Muscle of leg (tissue), 11 donors: ENCODE data around the gene MAST3. TPM values are rescaled to one million over a fixed set of nuclear protein-coding genes. Genes with fewer than 3 reads are reported as not detected.
"Not testable (repeated sequence)": the region's sequence is repeated elsewhere in the genome, so short reads cannot be mapped to it uniquely, and the experiment has no call there.

Source experiments
- DNase-seq: peaks from one replicate; pipeline ENCODE4 v3.0.0; 2013
- H3K27ac ChIP-seq: one replicate; pipeline ENCODE4 v1.5.1; 2013; ENCODE audit warnings: mild to moderate bottlenecking, low read length, control low read depth
- H3K27me3 ChIP-seq: one replicate; pipeline ENCODE4 v1.6.1; 2013; ENCODE audit warnings: low read length; ENCODE audit not compliant: control insufficient read depth, insufficient read depth
- H3K36me3 ChIP-seq: one replicate; pipeline ENCODE4 v1.6.1; 2013; ENCODE audit warnings: low read length; ENCODE audit not compliant: control insufficient read depth, insufficient read depth
- H3K4me1 ChIP-seq: one replicate; pipeline ENCODE4 v1.6.1; 2013; ENCODE audit warnings: low read length; ENCODE audit not compliant: control insufficient read depth, insufficient read depth
- H3K4me3 ChIP-seq: one replicate; pipeline ENCODE4 v1.5.1; 2013; ENCODE audit warnings: low read length, control low read depth
- H3K9me3 ChIP-seq: replicated peaks from 2 replicates; pipeline ENCODE4 v1.6.1; 2013; ENCODE audit warnings: low read depth, low read length; ENCODE audit not compliant: control insufficient read depth
- WGBS: methylation state at CpG from one replicate; pipeline ENCODE4 v1.1.5; 2013; ENCODE audit warnings: missing lambda C conversion rate; ENCODE audit not compliant: insufficient coverage; 5-methylcytosine and 5-hydroxymethylcytosine counted together
- polyA plus RNA-seq, 8 donors: library from polyadenylated mRNA; unstranded; fragments of 120-200 nt; gene quantifications; one replicate each; pipeline versions ENCODE4 v1.2.1 to v1.2.3, GENCODE V29; 2013; ENCODE audit warnings: inconsistent platforms in 1 of 8, low replicate concordance in 1 of 8; ENCODE audit not compliant: insufficient read length in 8 of 8, insufficient read depth in 1 of 8
- total RNA-seq: library from RNA; stranded (reverse); fragments of 120-200 nt; gene quantifications from one replicate; pipeline ENCODE4 v1.2.4, GENCODE V29; 2013

The MAST3 gene
- total and polyA plus RNA-seq, 9 donors = 3.4 to 12.2 (median 7.6) TPM

GRCh38 chr19:18156841-18157464 is 59.4 kb downstream of the MAST3 start:
- peaks cover 31% of the 10 kb centered on the region for H3K36me3 ChIP-seq
- peak; percentile 94 for DNase-seq

GRCh38 chr19:18157465-18158063 is 60.0 kb downstream of the MAST3 start:
- peaks cover 37% of the 10 kb centered on the region for H3K36me3 ChIP-seq
- H3K27ac ChIP-seq = peak overlapping the region; percentile 99
- H3K4me1 ChIP-seq = peaks cover 66% of the 10 kb centered on the region
- H3K4me3 ChIP-seq = no peak overlapping the region
- H3K27me3 ChIP-seq = no peaks in the 10 kb centered on the region
- peak; percentile 89 for DNase-seq
- WGBS = 14% methylated on average over 8 of the region's 18 CpGs
- H3K9me3 ChIP-seq = no peaks in the 10 kb centered on the region

More at GRCh38 chr19:18156841-18157464, 59.4 kb downstream of the MAST3 start:
- Histone ChIP-seq H3K9me3 (no peaks in the 10 kb centered on the region), H3K4me3 (no peak overlapping the region), H3K27me3 (no peaks in the 10 kb centered on the region), H3K4me1 (peaks cover 69% of the 10 kb centered on the region), H3K27ac (peak overlapping the region; percentile 99)
- WGBS = 36% methylated on average over 22 of the region's 22 CpGs

DNA sequence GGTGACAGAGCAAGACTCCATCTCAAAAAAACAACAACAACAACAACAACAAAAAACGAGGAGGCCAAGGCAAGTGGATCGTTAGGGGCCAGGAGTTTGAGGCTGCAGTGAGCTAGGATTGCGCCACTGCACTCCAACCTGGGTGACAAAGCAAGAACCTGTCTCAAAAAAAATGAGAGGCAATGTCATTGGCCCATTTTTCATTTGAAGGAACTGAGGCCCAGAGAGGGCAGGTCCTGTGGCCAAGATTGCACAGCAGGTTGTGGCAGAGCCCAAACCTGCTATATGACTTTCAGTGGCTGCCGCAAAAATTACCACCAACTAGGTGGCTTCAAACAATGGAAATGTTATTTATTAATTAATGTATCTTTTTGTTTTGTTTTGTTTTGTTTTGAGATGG is 60.9 kb downstream of the MAST3 start:
- no peak for DNase-seq
- H3K36me3 ChIP-seq = peaks cover 46% of the 10 kb centered on the region
- no peaks in the 10 kb centered on the region for H3K9me3 ChIP-seq
- 100% methylated on average over 2 of the region's 4 CpGs for WGBS
- no peak overlapping the region for H3K4me3 ChIP-seq
- H3K27me3 ChIP-seq = no peaks in the 10 kb centered on the region
- H3K27ac ChIP-seq = peak overlapping the region; percentile 99
- H3K4me1 ChIP-seq = peaks cover 66% of the 10 kb centered on the region

DNA sequence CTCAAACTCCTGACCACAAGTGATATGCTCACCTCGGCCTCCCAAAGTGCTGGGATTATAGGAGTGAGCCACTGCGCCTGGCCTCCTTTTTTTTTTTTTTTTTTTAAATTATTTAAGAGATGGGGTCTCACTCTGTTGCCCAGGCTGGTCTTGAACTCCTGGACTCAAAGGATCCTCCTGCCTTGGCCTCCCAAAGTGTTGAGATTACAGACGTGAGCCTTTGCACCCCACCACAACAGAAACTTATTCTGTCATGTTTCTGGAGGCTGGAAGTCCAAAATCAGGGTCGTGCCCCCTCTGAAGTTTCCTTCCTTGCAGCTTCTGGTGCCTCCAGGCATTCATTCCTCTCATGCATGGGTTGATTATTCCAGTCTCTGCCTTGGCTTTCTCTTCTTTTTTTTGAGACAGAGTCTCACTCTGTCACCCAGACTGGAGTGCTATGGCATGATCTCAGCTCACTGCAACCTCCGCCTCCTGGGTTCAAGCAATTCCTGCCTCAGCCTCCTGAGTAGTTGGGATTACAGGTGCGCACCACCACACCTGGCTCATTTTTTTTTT is 61.6 kb downstream of the MAST3 start:
- not testable (repeated sequence) for H3K9me3 ChIP-seq, DNase-seq, H3K4me3 ChIP-seq, H3K27ac ChIP-seq, H3K27me3 ChIP-seq
- 80% methylated on average over 2 of the region's 6 CpGs for WGBS
- Histone ChIP-seq H3K4me1 (peaks cover 61% of the 10 kb centered on the region), H3K36me3 (peaks cover 47% of the 10 kb centered on the region)

DNA sequence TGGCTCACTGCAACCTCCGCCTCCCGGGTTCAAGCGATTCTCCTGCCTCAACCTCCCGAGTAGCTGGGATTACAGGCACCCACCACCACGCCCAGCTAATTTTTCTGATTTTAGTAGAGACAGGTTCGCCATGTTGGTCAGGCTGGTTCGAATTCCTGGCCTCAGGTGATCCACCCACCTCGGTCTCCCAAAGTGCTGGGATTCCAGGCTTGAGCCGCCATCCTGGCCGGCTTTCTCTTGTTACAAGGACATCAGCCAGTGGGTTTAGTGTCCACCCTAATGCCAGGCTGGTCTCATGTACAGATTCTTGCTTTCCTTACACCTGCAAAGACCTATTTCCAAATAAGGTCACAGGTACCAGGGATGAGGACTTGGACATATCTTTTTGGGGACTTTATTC is 62.2 kb downstream of the MAST3 start:
- no peak overlapping the region for H3K4me3 ChIP-seq
- H3K36me3 ChIP-seq = peaks cover 47% of the 10 kb centered on the region
- WGBS = 88% methylated on average over 9 of the region's 10 CpGs
- no peaks in the 10 kb centered on the region for H3K9me3 ChIP-seq
- peaks cover 55% of the 10 kb centered on the region for H3K4me1 ChIP-seq
- no peak for DNase-seq
- H3K27ac ChIP-seq = no peak overlapping the region
- no peaks in the 10 kb centered on the region for H3K27me3 ChIP-seq

DNA sequence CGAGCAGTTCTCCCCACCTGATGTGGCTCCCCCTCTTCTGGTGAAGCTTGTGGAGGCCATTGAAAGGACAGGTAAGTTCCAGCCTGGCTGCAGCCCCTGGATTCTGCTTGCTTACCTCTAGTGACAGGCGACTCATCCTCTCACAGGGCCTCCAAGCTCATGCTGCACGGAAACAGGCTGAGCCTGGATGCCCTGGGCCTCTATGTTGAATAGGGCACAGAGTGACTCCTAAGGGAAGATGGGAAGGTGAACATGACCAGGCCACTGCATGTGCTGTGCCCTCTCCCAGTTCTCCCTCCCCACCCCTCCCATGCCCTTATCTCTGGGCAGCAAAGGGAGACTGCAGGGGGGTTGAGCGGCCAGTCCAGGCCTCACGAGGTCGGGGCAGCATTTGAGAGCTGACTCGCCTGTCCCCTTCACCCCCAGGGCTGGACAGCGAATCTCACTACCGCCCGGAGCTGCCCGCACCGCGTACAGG is 63.0 kb downstream of the MAST3 start:
- WGBS = 61% methylated on average over 7 of the region's 13 CpGs
- H3K36me3 ChIP-seq = peaks cover 53% of the 10 kb centered on the region
- no peaks in the 10 kb centered on the region for H3K9me3 ChIP-seq
- no peak for DNase-seq
- peaks cover 50% of the 10 kb centered on the region for H3K4me1 ChIP-seq
- peak overlapping the region; percentile 51 for H3K27ac ChIP-seq
- H3K4me3 ChIP-seq = peak overlapping the region; percentile 19
- H3K27me3 ChIP-seq = no peaks in the 10 kb centered on the region

DNA sequence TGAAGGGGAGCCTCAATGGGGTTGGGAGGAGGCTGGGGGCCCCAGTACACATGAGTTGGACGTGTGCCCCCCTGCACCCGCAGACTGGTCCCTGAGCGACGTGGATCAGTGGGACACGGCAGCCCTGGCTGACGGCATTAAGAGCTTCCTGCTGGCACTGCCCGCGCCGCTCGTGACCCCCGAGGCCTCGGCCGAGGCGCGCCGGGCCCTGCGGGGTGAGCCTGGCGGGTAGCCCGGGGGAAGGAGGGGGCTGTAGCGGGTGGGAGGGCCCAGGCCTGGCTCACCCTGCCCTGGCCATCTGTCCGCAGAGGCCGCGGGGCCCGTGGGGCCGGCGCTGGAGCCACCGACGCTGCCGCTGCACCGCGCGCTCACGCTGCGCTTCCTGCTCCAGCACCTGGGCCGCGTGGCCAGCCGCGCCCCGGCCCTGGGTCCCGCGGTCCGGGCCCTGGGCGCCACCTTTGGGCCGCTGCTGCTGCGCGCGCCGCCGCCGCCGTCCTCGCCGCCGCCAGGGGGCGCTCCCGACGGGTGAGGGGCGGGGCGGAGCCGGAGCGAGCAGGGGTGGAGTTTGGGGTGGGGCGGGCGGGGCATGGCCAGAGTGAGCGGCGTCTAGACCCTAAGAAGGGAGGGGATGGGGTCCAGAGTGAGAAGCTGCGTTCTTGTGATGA is 63.5 kb downstream of the MAST3 start:
- Histone ChIP-seq H3K4me1 (peaks cover 46% of the 10 kb centered on the region), H3K27ac (peak overlapping the region; percentile 51), H3K36me3 (peaks cover 54% of the 10 kb centered on the region), H3K4me3 (peak overlapping the region; percentile 19), H3K9me3 (no peaks in the 10 kb centered on the region), H3K27me3 (no peaks in the 10 kb centered on the region)
- 4% methylated on average over 54 of the region's 66 CpGs for WGBS
- DNase-seq = peak; percentile 79

GRCh38 chr19:18161636-18162002 is 64.0 kb downstream of the MAST3 start:
- Histone ChIP-seq H3K9me3 (no peaks in the 10 kb centered on the region), H3K4me3 (no peak overlapping the region), H3K27ac (no peak overlapping the region), H3K27me3 (no peaks in the 10 kb centered on the region), H3K4me1 (peaks cover 41% of the 10 kb centered on the region), H3K36me3 (peaks cover 54% of the 10 kb centered on the region)
- 49% methylated on average over 17 of the region's 19 CpGs for WGBS
- no peak for DNase-seq

- Histone ChIP-seq H3K36me3 (peaks cover 71% of the 10 kb centered on the region), H3K27ac (no peak overlapping the region), H3K4me3 (no peak overlapping the region), H3K27me3 (no peaks in the 10 kb centered on the region), H3K4me1 (peaks cover 18% of the 10 kb centered on the region), H3K9me3 (no peaks in the 10 kb centered on the region)
- WGBS = 100% methylated on average over 1 of the region's 7 CpGs
- no peak for DNase-seq
These were observed 66.5 kb downstream of the MAST3 start for GRCh38 chr19:18164072-18164471.
